Measurements from ENCODE around the gene TRPM1.

- no peak for TF ChIP-seq SIN3A (IDR thresholded peaks at IDR 0.05; ENCODE audit: borderline replicate concordance, insufficient read depth, low read length)
- no peak for TF ChIP-seq POLR2AphosphoS5 (IDR thresholded peaks at IDR 0.05; ENCODE audit: low read depth, low read length)
- TF ChIP-seq TAF1 (IDR thresholded peaks at IDR 0.05; ENCODE audit: borderline replicate concordance, insufficient read depth, low read length): no peak
- TF ChIP-seq REST (IDR thresholded peaks at IDR 0.05; ENCODE audit: insufficient read depth in 1 of 2, low read depth in 2 of 2, low read length in 2 of 2): no peak
- TF ChIP-seq FOXP2 (optimal IDR thresholded peaks at IDR 0.05; ENCODE audit: borderline replicate concordance, extremely low read depth, extremely low read length, insufficient read depth): no peak
Measured at GRCh38 chr15:31101262-31102038, at the start of gene TRPM1.
